CD14-positive monocyte (primary cell): ENCODE results near the gene LRCH1. TPM values are rescaled to one million over a fixed set of nuclear protein-coding genes. Genes with fewer than 3 reads are reported as not detected.
A peak's percentile ranks its signal among the peaks of the same experiment; 100 is the strongest.

Experiments
- DNase-seq, 3 donors: peaks; one replicate each; pipeline ENCODE4 v3.0.0-alpha.2; 2011 to 2022
- H2AFZ ChIP-seq: 2 replicates; pipeline ENCODE4 v1.6.0; 2012; ENCODE audit warnings: mild to moderate bottlenecking, low read depth, low read length, inconsistent platforms; ENCODE audit not compliant: insufficient read depth, poor library complexity, severe bottlenecking
- H3K27ac ChIP-seq, 2 donors: 1 replicate in 1 of 2; 2 replicates in 1 of 2; pipeline ENCODE4 v1.5.1; 2012 to 2013; ENCODE audit warnings: low read length in 2 of 2, control low read depth in 1 of 2, inconsistent platforms in 1 of 2, low read depth in 1 of 2, mild to moderate bottlenecking in 1 of 2
- H3K27me3 ChIP-seq, 2 donors: one replicate each; pipeline versions ENCODE4 v1.6.0 to v1.6.1; 2011 to 2013; ENCODE audit warnings: low read length in 2 of 2; ENCODE audit not compliant: control insufficient read depth in 2 of 2, insufficient read depth in 2 of 2
- H3K36me3 ChIP-seq, 2 donors: replicated peaks in 1 of 2; 1 replicate in 1 of 2; 2 replicates in 1 of 2; pipeline versions ENCODE4 v1.5.1 to v1.6.1; 2012 to 2013; ENCODE audit warnings: low read length in 2 of 2, control low read depth in 1 of 2, inconsistent platforms in 1 of 2, mild to moderate bottlenecking in 1 of 2; ENCODE audit not compliant: insufficient read depth in 2 of 2, control insufficient read depth in 1 of 2
- H3K4me1 ChIP-seq, 2 donors: 1 replicate in 1 of 2; 2 replicates in 1 of 2; pipeline versions ENCODE4 v1.5.1 to v1.6.1; 2012 to 2013; ENCODE audit warnings: low read length in 2 of 2, control low read depth in 1 of 2, inconsistent platforms in 1 of 2, mild to moderate bottlenecking in 1 of 2, moderate library complexity in 1 of 2; ENCODE audit not compliant: insufficient read depth in 2 of 2, control insufficient read depth in 1 of 2
- H3K4me2 ChIP-seq: replicated peaks from 2 replicates; pipeline ENCODE3; 2012; ENCODE audit warnings: low read length, moderate library complexity, mild to moderate bottlenecking; ENCODE audit not compliant: poor library complexity, severe bottlenecking; ENCODE audit errors: extremely low read depth
- H3K4me3 ChIP-seq, 3 experiments: fragments of 200-600 bp in 1 of 3; sonication (generic) in 1 of 3; replicated peaks in 1 of 3; 1 replicate in 2 of 3; 2 replicates in 1 of 3; pipeline ENCODE4 v1.5.1; 2011 to 2013; ENCODE audit warnings: low read length in 3 of 3, mild to moderate bottlenecking in 3 of 3, control low read depth in 2 of 3, low read depth in 2 of 3, inconsistent platforms in 1 of 3, moderate library complexity in 1 of 3
- H3K79me2 ChIP-seq: 2 replicates; pipeline ENCODE4 v1.6.0; 2012; ENCODE audit warnings: mild to moderate bottlenecking, control low read depth, inconsistent platforms, low read length, moderate library complexity; ENCODE audit not compliant: insufficient read depth
- H3K9ac ChIP-seq: 2 replicates; pipeline ENCODE4 v1.6.0; 2017; ENCODE audit warnings: low read length, mild to moderate bottlenecking; ENCODE audit not compliant: insufficient read depth, poor library complexity, severe bottlenecking
- H3K9me3 ChIP-seq, 2 donors: replicated peaks in 1 of 2; 1 replicate in 1 of 2; 2 replicates in 1 of 2; pipeline versions ENCODE4 v1.5.1 to v1.6.1; 2012 to 2013; ENCODE audit warnings: low read length in 2 of 2, control low read depth in 1 of 2; ENCODE audit not compliant: control insufficient read depth in 1 of 2, insufficient read depth in 1 of 2
- H4K20me1 ChIP-seq: 2 replicates; pipeline ENCODE4 v1.6.0; 2012; ENCODE audit warnings: mild to moderate bottlenecking, low read length, control low read depth, moderate library complexity; ENCODE audit not compliant: insufficient read depth
- H3K27ac Mint-ChIP-seq, 7 donors: one replicate each; pipeline ENCODE4 v1.8.0; 2020; ENCODE audit warnings: mild to moderate bottlenecking in 7 of 7, mixed read lengths in 7 of 7, moderate library complexity in 6 of 7, inconsistent platforms in 2 of 7
- H3K27me3 Mint-ChIP-seq, 3 donors: one replicate each; pipeline ENCODE4 v1.8.0; 2021 to 2022; ENCODE audit warnings: low read depth in 3 of 3, mild to moderate bottlenecking in 3 of 3, mixed read lengths in 3 of 3, moderate library complexity in 3 of 3, inconsistent platforms in 1 of 3
- H3K36me3 Mint-ChIP-seq, 2 donors: one replicate each; pipeline ENCODE4 v1.8.0; 2020; ENCODE audit warnings: mixed read lengths in 2 of 2, inconsistent platforms in 1 of 2, mild to moderate bottlenecking in 1 of 2
- H3K4me1 Mint-ChIP-seq: one replicate; pipeline ENCODE4 v1.8.0; 2020; ENCODE audit warnings: mild to moderate bottlenecking, mixed read lengths
- H3K4me3 Mint-ChIP-seq, 2 donors: one replicate each; pipeline ENCODE4 v1.8.0; 2020; ENCODE audit warnings: mild to moderate bottlenecking in 2 of 2, mixed read lengths in 2 of 2, moderate library complexity in 1 of 2
- H3K9me3 Mint-ChIP-seq, 7 donors: one replicate each; pipeline ENCODE4 v1.8.0; 2020 to 2022; ENCODE audit warnings: mixed read lengths in 7 of 7, mild to moderate bottlenecking in 6 of 7, moderate library complexity in 6 of 7, inconsistent platforms in 2 of 7
- CTCF ChIP-seq: fragments of 200-600 bp; IDR thresholded peaks from one replicate; pipeline ENCODE4 v1.8.0; 2022; ENCODE audit warnings: antibody characterized with exemption, mild to moderate bottlenecking
- WGBS: methylation state at CpG from one replicate; pipeline ENCODE4 v1.1.5; 2013; ENCODE audit warnings: missing lambda C conversion rate; ENCODE audit not compliant: insufficient coverage; 5-methylcytosine and 5-hydroxymethylcytosine counted together
- intact Hi-C, 2 donors: fragments of 100-400 bp; cut with micrococcal nuclease; formaldehyde crosslinking; loops; one replicate each; pipeline versions ENCODE4 v1.15.0 to v1.15.1; 2023
- polyA plus RNA-seq, 3 donors: library from polyadenylated mRNA; depleted of rRNA in 1 of 3; unstranded in 2 of 3; stranded (reverse) in 1 of 3; fragments of 300-500 nt in 2 of 3; fragments of >200 nt in 1 of 3; fragmentation: Illumina TruSeq in 2 of 3; gene quantifications; 1 replicate in 2 of 3; 2 replicates in 1 of 3; pipeline ENCODE4 v1.2.3, GENCODE V29; 2012 to 2021

LRCH1 gene
- polyA plus RNA-seq, 3 donors, result 0.88 to 7.1 (median 2.1) TPM

- Histone ChIP-seq H4K20me1 (peaks cover 6% of the 10 kb centered on the region), H3K4me3 (no peak overlapping the region), H3K4me2 (no peak overlapping the region), H3K9me3 (no peaks in the 10 kb centered on the region), H3K79me2 (peaks cover 5% of the 10 kb centered on the region), H3K4me1 (peaks cover 17 to 31% of the 10 kb centered on the region in 2 donors), H3K36me3 (peaks cover 0 to 22% of the 10 kb centered on the region in 2 donors), H3K27ac (no peak overlapping the region), H3K27me3 (no peaks in the 10 kb centered on the region), H2AFZ (no peak overlapping the region), H3K9ac (no peak overlapping the region)
- intact Hi-C loops, result no loop called here
- DNase-seq, result no peak
- Mint-ChIP-seq H3K27me3 (no peaks in the 10 kb centered on the region), H3K36me3 (peaks cover 13 to 17% of the 10 kb centered on the region in 2 donors), H3K27ac (no peak overlapping the region), H3K9me3 (no peaks in the 10 kb centered on the region), H3K4me3 (no peak overlapping the region), H3K4me1 (peaks cover 14% of the 10 kb centered on the region)
- no peak for TF ChIP-seq CTCF
- no CpG with 5 or more reads among the region's 1 CpG for WGBS
These were observed 129.7 kb downstream of the LRCH1 start for GRCh38 chr13:46682707-46683106.

- H3K4me2 ChIP-seq, result peak overlapping the region; percentile 8
- peak overlapping the region in 4 of 7 donors; percentile 4 to 43 (median 16) for H3K27ac Mint-ChIP-seq
- DNase-seq, result peak in 2 of 3 donors; percentile 13 to 16
- intact Hi-C loops, result no loop called here
- H3K79me2 ChIP-seq, result peaks cover 5% of the 10 kb centered on the region
- H3K4me1 Mint-ChIP-seq, result peaks cover 14% of the 10 kb centered on the region
- H4K20me1 ChIP-seq, result peaks cover 6% of the 10 kb centered on the region
- no peak overlapping the region for H2AFZ ChIP-seq
- WGBS, result no CpG with 5 or more reads among the region's 1 CpG
- H3K36me3 Mint-ChIP-seq, result peaks cover 16 to 17% of the 10 kb centered on the region in 2 donors
- no peaks in the 10 kb centered on the region for H3K9me3 ChIP-seq
- H3K27me3 Mint-ChIP-seq, result no peaks in the 10 kb centered on the region
- H3K36me3 ChIP-seq, result peaks cover 2 to 32% of the 10 kb centered on the region in 2 donors
- H3K27me3 ChIP-seq, result no peaks in the 10 kb centered on the region
- peaks cover 17 to 31% of the 10 kb centered on the region in 2 donors for H3K4me1 ChIP-seq
- TF ChIP-seq CTCF, result no peak
- peak overlapping the region in 1 of 3 experiments; percentile 7 for H3K4me3 ChIP-seq
- peak overlapping the region in 1 of 2 donors; percentile 2 for H3K27ac ChIP-seq
- no peaks in the 10 kb centered on the region for H3K9me3 Mint-ChIP-seq
- no peak overlapping the region for H3K9ac ChIP-seq
- peak overlapping the region in 1 of 2 donors; percentile 75 for H3K4me3 Mint-ChIP-seq
These were observed 130.8 kb downstream of the LRCH1 start for GRCh38 chr13:46683676-46684260.
